ENCODE results near the gene SLC50A1.

GRCh38 chr1:155124503-155125463 lies 10.9 kb upstream of the SLC50A1 start:
- TF ChIP-seq, protein P1, sequence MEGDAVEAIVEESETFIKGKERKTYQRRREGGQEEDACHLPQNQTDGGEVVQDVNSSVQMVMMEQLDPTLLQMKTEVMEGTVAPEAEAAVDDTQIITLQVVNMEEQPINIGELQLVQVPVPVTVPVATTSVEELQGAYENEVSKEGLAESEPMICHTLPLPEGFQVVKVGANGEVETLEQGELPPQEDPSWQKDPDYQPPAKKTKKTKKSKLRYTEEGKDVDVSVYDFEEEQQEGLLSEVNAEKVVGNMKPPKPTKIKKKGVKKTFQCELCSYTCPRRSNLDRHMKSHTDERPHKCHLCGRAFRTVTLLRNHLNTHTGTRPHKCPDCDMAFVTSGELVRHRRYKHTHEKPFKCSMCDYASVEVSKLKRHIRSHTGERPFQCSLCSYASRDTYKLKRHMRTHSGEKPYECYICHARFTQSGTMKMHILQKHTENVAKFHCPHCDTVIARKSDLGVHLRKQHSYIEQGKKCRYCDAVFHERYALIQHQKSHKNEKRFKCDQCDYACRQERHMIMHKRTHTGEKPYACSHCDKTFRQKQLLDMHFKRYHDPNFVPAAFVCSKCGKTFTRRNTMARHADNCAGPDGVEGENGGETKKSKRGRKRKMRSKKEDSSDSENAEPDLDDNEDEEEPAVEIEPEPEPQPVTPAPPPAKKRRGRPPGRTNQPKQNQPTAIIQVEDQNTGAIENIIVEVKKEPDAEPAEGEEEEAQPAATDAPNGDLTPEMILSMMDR (IDR thresholded peaks at IDR 0.05; ENCODE audit: low read depth, low read length) = no peak
- TF ChIP-seq POLR2A (IDR thresholded peaks at IDR 0.05; ENCODE audit: extremely low read depth, insufficient read length) = no peak
- TF ChIP-seq, protein P2, sequence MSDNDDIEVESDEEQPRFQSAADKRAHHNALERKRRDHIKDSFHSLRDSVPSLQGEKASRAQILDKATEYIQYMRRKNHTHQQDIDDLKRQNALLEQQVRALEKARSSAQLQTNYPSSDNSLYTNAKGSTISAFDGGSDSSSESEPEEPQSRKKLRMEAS (IDR thresholded peaks at IDR 0.05; ENCODE audit: low read depth, low read length) = no peak

Measured in NB4 (cell line).